ENCODE measurements around the gene OR52I1.

OR52I1 gene

DNA sequence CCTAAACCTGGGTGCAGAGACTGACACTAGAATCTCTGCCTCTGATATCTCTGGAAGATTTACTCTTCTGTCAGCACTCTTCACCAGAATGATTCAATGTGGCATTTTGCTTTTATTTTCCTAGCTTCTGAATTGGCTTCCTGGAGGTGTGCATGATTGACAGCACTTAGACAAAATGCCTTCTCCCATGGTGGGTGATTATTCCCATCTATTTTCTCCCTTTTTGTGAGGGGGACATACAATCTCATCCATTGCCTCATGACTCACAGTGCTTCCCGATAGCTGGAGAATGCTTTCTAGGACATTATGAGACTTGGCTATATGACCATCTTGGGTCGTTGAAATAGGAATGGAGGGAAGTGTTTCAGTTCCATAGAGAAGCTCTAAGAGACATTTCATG, 18.1 kb downstream of the OR52I1 start:
- DNase-seq (ENCODE audit: low spot score) = no peak

GRCh38 chr11:4615856-4616444, 22.1 kb downstream of the OR52I1 start:
- no peak for DNase-seq (ENCODE audit: low spot score)

GRCh38 chr11:4619514-4619913, 25.7 kb downstream of the OR52I1 start:
- DNase-seq (ENCODE audit: low spot score) = no peak

GRCh38 chr11:4626207-4627099, 32.6 kb downstream of the OR52I1 start:
- DNase-seq (ENCODE audit: low spot score) = peak; percentile 17

DNA sequence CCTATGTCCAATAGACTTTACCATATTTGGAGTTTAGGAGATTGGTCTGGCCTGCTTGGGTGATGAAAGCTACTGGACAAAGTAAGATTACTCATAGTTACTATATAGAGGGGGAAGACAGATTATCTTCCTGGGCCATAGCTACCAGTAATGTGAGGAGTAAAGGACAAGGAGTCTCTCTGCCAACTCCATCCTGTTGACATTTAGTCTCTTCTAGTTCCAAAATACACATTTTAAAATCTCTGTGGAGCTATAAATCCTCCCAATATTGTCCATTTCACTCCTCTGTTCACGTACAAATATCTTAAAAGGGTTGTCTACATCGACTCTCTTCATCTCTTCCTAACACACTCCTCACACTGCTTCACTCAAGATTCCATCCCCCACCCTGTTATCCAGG, 42.3 kb downstream of the OR52I1 start:
- no peak for DNase-seq (ENCODE audit: low spot score)

DNA sequence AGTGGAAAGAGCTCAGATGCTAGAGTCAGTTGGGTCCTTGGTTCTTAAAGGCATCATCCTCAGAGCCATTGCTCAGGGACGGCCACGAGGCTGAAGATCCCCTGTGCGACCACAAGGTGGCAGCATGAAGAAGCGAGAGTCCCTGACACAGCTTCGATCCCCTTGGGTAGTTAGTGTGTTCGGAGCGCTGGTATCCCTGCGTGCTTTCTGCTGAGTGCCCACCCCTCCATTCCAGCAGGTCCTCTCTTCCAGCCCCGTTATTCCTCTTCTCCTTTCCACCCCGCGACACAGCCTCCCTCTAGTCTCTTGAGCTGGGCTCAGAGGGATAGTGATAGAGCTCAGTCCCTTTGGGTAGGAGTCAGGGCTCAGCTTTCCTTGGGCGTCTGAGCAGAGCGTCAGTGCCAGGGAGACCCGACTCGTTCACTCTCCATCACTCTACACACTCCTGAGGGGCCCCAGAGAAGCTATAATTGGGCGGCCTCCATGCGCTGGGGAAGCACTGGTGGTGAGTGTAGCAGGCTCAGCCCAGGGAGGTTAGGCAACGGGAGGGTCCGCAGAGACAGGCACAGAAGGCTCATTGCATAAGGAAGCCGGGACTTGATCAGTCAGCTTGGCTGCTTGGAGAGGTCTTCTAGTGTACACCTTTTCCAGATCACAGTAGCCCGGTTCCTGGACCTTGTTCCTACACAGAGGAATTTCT, 43.3 kb downstream of the OR52I1 start, which contains the start of gene OR51D1:
Gene OR51D1 (plus strand): TSS at position 516 of the 700 bp plus-strand sequence. CDS start 2,314 bp downstream, outside the sequence.
- DNase-seq (ENCODE audit: low spot score) = peak; percentile 52

- DNase-seq (ENCODE audit: low spot score) = no peak
Measured at GRCh38 chr11:4637662-4638047, 43.8 kb downstream of the OR52I1 start.

DNA sequence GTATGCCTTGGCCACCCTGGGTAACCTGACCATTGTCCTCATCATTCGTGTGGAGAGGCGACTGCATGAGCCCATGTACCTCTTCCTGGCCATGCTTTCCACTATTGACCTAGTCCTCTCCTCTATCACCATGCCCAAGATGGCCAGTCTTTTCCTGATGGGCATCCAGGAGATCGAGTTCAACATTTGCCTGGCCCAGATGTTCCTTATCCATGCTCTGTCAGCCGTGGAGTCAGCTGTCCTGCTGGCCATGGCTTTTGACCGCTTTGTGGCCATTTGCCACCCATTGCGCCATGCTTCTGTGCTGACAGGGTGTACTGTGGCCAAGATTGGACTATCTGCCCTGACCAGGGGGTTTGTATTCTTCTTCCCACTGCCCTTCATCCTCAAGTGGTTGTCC, 46.1 kb downstream of the OR52I1 start:
- no peak for DNase-seq (ENCODE audit: low spot score)

- no peak for DNase-seq (ENCODE audit: low spot score)
Measured at GRCh38 chr11:4641501-4641900, 47.7 kb downstream of the OR52I1 start.

- no peak for DNase-seq (ENCODE audit: low spot score)
Measured at GRCh38 chr11:4642043-4642442, 48.2 kb downstream of the OR52I1 start.

GRCh38 chr11:4643076-4643475, 49.2 kb downstream of the OR52I1 start:
- no peak for DNase-seq (ENCODE audit: low spot score)

GRCh38 chr11:4643682-4644081, 49.8 kb downstream of the OR52I1 start, which contains the start of gene OR51E1:
OR51E1 (plus strand) TSS chr11:4643982; CDS start chr11:4652527, 8,545 bp downstream.
- no peak for DNase-seq (ENCODE audit: low spot score)

- no peak for DNase-seq (ENCODE audit: low spot score)
Measured at GRCh38 chr11:4644233-4644632, 50.4 kb downstream of the OR52I1 start.

Data from putamen (tissue), 1 donor.